Dermis microvascular lymphatic vessel endothelial cell (primary cell): ENCODE results near the gene BDH1. TPM values are rescaled to one million over a fixed set of nuclear protein-coding genes. Genes with fewer than 3 reads are reported as not detected.
A peak's percentile ranks its signal among the peaks of the same experiment; 100 is the strongest.

Experiments used
- DNase-seq, 2 donors: peaks; one replicate each; pipeline versions ENCODE4 v3.0.0 to v3.0.0-alpha.2; 2010; ENCODE audit warnings: low read depth in 2 of 2
- total RNA-seq: library from RNA; depleted of rRNA; stranded (reverse); fragments of >200 nt; gene quantifications from 2 replicates; pipeline ENCODE4 v1.2.1, GENCODE V29; 2014

Gene BDH1
- total RNA-seq, 1 donor from 2014 or later, result 3.1 TPM

- no peak for DNase-seq
Measured at GRCh38 chr3:197507541-197507940, 48.2 kb downstream of the BDH1 start.

GRCh38 chr3:197507081-197507480, 48.7 kb downstream of the BDH1 start:
- DNase-seq, result no peak

GRCh38 chr3:197505796-197506548, 49.8 kb downstream of the BDH1 start:
- DNase-seq, result no peak

- no peak for DNase-seq
Measured at GRCh38 chr3:197504641-197505121, 51.1 kb downstream of the BDH1 start.

GRCh38 chr3:197504229-197504628, 51.5 kb downstream of the BDH1 start:
- DNase-seq, result no peak

GRCh38 chr3:197503652-197504051, 52.1 kb downstream of the BDH1 start:
- DNase-seq, result no peak

GRCh38 chr3:197501879-197502620, 53.7 kb downstream of the BDH1 start:
- DNase-seq, result peak in 1 of 2 donors; percentile 80

GRCh38 chr3:197501496-197501878, 54.3 kb downstream of the BDH1 start:
- DNase-seq, result no peak

- no peak for DNase-seq
Measured at GRCh38 chr3:197500812-197501211, 55.0 kb downstream of the BDH1 start.

GRCh38 chr3:197499427-197499826, 56.3 kb downstream of the BDH1 start:
- DNase-seq, result peak in 1 of 2 donors; percentile 51

- DNase-seq, result no peak
Measured at GRCh38 chr3:197498499-197499241, 57.1 kb downstream of the BDH1 start.

- DNase-seq, result peak in 1 of 2 donors; percentile 51
Measured at GRCh38 chr3:197496746-197497125, 59.0 kb downstream of the BDH1 start.

- no peak for DNase-seq
Measured at GRCh38 chr3:197495999-197496745, 59.6 kb downstream of the BDH1 start.

GRCh38 chr3:197495499-197495898, 60.3 kb downstream of the BDH1 start:
- DNase-seq, result no peak

GRCh38 chr3:197495059-197495455, 60.7 kb downstream of the BDH1 start:
- DNase-seq, result peak; percentile 83 to 91

- DNase-seq, result peak in 1 of 2 donors; percentile 65
Measured at GRCh38 chr3:197494366-197495058, 61.3 kb downstream of the BDH1 start.

GRCh38 chr3:197493049-197493448, 62.7 kb downstream of the BDH1 start:
- DNase-seq, result no peak

- no peak for DNase-seq
Measured at GRCh38 chr3:197491923-197492664, 63.7 kb downstream of the BDH1 start.

- DNase-seq, result no peak
Measured at GRCh38 chr3:197491478-197491877, 64.3 kb downstream of the BDH1 start.
